ENCODE measurements around the gene KRT76. TPM values are rescaled to one million over a fixed set of nuclear protein-coding genes. Genes with fewer than 3 reads are reported as not detected.

Gene KRT76
- total RNA-seq, 1 experiment from 2014 or later: not detected

DNA sequence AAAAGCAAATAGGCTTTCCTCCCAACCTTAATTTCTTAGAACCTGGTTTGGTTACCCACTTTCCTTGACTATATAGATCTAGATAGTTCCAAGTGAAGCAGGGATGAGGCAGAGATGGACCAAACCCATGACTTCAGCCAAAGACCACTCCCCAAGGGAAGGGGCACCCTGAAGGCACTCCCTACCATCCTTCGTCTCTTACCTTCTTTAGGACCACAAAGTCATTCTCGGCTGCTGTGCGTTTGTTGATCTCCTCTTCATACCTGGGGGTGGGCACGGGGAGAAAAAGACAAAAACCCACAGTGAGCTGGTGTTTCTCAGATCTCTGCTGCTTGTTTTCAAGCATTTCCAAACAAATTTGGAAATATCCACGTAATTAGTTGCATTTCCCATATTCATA lies 33.4 kb upstream of the KRT76 start:
- H3K36me3 ChIP-seq (ENCODE audit: control insufficient read depth in 1 of 2, insufficient read depth in 2 of 2, low read length in 2 of 2): no peaks in the 10 kb centered on the region
- H3K9me2 ChIP-seq (ENCODE audit: insufficient read depth): no peaks in the 10 kb centered on the region
- no peaks in the 10 kb centered on the region for H3K9me3 ChIP-seq (ENCODE audit: control insufficient read depth in 1 of 2, insufficient read depth in 1 of 2, low read depth in 1 of 2, low read length in 2 of 2)
- intact Hi-C loops (cut with micrococcal nuclease): no loop called here
- POLR2A ChIA-PET: no interaction called here
- no peak overlapping the region for H3K4me3 ChIP-seq (replicated peaks in 1 of 2; ENCODE audit: low read depth in 1 of 2, low read length in 2 of 2)
- H4K20me1 ChIP-seq (ENCODE audit: insufficient read depth): no peaks in the 10 kb centered on the region
- H3K4me2 ChIP-seq (ENCODE audit: low read length): no peak overlapping the region
- no peaks in the 10 kb centered on the region for H3K79me2 ChIP-seq (ENCODE audit: insufficient read depth, low read length)
- no peak for DNase-seq (ENCODE audit: low read depth, low spot score)
- TF ChIP-seq ELF1 (IDR thresholded peaks at IDR 0.05; ENCODE audit: borderline replicate concordance, low read depth): no peak
- no peak for TF ChIP-seq CBX3 (IDR thresholded peaks at IDR 0.05; ENCODE audit: low read depth)
- no peak for TF ChIP-seq EZH2phosphoT487 (IDR thresholded peaks at IDR 0.05; ENCODE audit: borderline replicate concordance)
- TF ChIP-seq RAD21 (IDR thresholded peaks at IDR 0.05; ENCODE audit: low read depth): no peak
- TF ChIP-seq, protein P1, sequence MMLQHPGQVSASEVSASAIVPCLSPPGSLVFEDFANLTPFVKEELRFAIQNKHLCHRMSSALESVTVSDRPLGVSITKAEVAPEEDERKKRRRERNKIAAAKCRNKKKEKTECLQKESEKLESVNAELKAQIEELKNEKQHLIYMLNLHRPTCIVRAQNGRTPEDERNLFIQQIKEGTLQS (IDR thresholded peaks at IDR 0.05): no peak
- TF ChIP-seq FOSL1 (IDR thresholded peaks at IDR 0.05; ENCODE audit: low read depth): no peak
- no peak for TF ChIP-seq JUND (IDR thresholded peaks at IDR 0.05)
- TF ChIP-seq, protein P2, sequence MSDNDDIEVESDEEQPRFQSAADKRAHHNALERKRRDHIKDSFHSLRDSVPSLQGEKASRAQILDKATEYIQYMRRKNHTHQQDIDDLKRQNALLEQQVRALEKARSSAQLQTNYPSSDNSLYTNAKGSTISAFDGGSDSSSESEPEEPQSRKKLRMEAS (IDR thresholded peaks at IDR 0.05): no peak
- TF ChIP-seq SP1 (IDR thresholded peaks at IDR 0.05; ENCODE audit: low read depth): no peak
- no peak for TF ChIP-seq POLR2AphosphoS5 (IDR thresholded peaks at IDR 0.05; ENCODE audit: low read depth, low read length)
- no peak for TF ChIP-seq YY1 (IDR thresholded peaks at IDR 0.05; ENCODE audit: extremely low read depth, insufficient replicate concordance, low read depth, low read length)
- no peak for TF ChIP-seq SIN3A (IDR thresholded peaks at IDR 0.05; ENCODE audit: low read depth)
- no peaks in the 10 kb centered on the region for H3K4me1 ChIP-seq (ENCODE audit: control insufficient read depth in 1 of 2, insufficient read depth in 2 of 2, low read length in 2 of 2)
- no peak overlapping the region for H2AFZ ChIP-seq (ENCODE audit: low read depth, low read length, poor library complexity, severe bottlenecking)
- BruUV-seq (replicated peaks): no TSS peak
- peaks cover 10% of the 10 kb centered on the region; the same call in 1 of the 2 replicates for H3K27me3 ChIP-seq (ENCODE audit: insufficient read depth, low read length)
- ATAC-seq: no peak
- CTCF ChIA-PET: no interaction called here
- RAD21 ChIA-PET (ENCODE audit: low non-redundant PET in 1 of 2, low total read pairs in 2 of 2, uncharacterized antibody in 2 of 2, unreplicated experiment in 2 of 2): no interaction called here
- no peak overlapping the region for H3K9ac ChIP-seq (ENCODE audit: low read length)
- H3K27ac ChIP-seq (ENCODE audit: low read depth, low read length): no peak overlapping the region

DNA sequence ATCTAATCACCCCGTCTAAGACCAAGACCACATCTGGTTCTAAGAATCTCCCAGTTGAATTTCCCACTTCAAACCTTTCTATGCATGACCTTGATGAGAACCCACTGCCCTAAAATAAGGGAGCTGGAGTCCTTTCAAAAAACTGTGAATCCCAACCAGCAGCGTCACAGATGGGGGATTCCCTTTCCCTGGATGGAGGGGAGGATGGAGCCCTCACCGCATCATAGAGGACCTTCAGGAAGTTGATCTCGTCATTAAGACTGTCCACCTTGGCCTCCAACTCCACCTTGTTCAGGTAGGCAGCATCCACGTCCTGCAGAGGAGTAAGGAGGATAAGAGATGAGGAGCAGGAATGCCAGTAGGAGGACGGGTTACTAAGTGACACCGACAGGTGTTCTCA lies 32.0 kb upstream of the KRT76 start:
- ChIA-PET POLR2A (no interaction called here), RAD21 (ENCODE audit: low non-redundant PET in 1 of 2, low total read pairs in 2 of 2, uncharacterized antibody in 2 of 2, unreplicated experiment in 2 of 2) (no interaction called here), CTCF (no interaction called here)
- DNase-seq (ENCODE audit: low read depth, low spot score) (no peak), ATAC-seq (no peak)
- BruUV-seq (replicated peaks): no TSS peak
- Histone ChIP-seq H3K9me2 (ENCODE audit: insufficient read depth) (no peaks in the 10 kb centered on the region), H3K27me3 (ENCODE audit: insufficient read depth, low read length) (peaks cover 10% of the 10 kb centered on the region; the same call in 1 of the 2 replicates), H3K4me3 (replicated peaks in 1 of 2; ENCODE audit: low read depth in 1 of 2, low read length in 2 of 2) (no peak overlapping the region), H3K36me3 (ENCODE audit: control insufficient read depth in 1 of 2, insufficient read depth in 2 of 2, low read length in 2 of 2) (no peaks in the 10 kb centered on the region), H3K9ac (ENCODE audit: low read length) (no peak overlapping the region), H3K4me1 (ENCODE audit: control insufficient read depth in 1 of 2, insufficient read depth in 2 of 2, low read length in 2 of 2) (peaks cover 0 to 6% of the 10 kb centered on the region in 2 experiments; a peak in 2 of 4 replicates), H3K79me2 (ENCODE audit: insufficient read depth, low read length) (no peaks in the 10 kb centered on the region), H3K27ac (ENCODE audit: low read depth, low read length) (no peak overlapping the region), H3K4me2 (ENCODE audit: low read length) (no peak overlapping the region), H3K9me3 (ENCODE audit: control insufficient read depth in 1 of 2, insufficient read depth in 1 of 2, low read depth in 1 of 2, low read length in 2 of 2) (no peaks in the 10 kb centered on the region), H4K20me1 (ENCODE audit: insufficient read depth) (no peaks in the 10 kb centered on the region), H2AFZ (ENCODE audit: low read depth, low read length, poor library complexity, severe bottlenecking) (no peak overlapping the region)
- intact Hi-C loops (cut with micrococcal nuclease): no loop called here
- TF ChIP-seq JUND (IDR thresholded peaks at IDR 0.05) (no peak), SP1 (IDR thresholded peaks at IDR 0.05; ENCODE audit: low read depth) (no peak), RAD21 (IDR thresholded peaks at IDR 0.05; ENCODE audit: low read depth) (no peak), ELF1 (IDR thresholded peaks at IDR 0.05; ENCODE audit: borderline replicate concordance, low read depth) (no peak), CTCF (IDR thresholded peaks at IDR 0.05 in 2 of 3, conservative IDR thresholded peaks at IDR 0.05 in 1 of 3; ENCODE audit: borderline replicate concordance in 1 of 3, insufficient read depth in 1 of 3, low read depth in 2 of 3, low read length in 2 of 3) (no peak)
- TF ChIP-seq, protein P3, sequence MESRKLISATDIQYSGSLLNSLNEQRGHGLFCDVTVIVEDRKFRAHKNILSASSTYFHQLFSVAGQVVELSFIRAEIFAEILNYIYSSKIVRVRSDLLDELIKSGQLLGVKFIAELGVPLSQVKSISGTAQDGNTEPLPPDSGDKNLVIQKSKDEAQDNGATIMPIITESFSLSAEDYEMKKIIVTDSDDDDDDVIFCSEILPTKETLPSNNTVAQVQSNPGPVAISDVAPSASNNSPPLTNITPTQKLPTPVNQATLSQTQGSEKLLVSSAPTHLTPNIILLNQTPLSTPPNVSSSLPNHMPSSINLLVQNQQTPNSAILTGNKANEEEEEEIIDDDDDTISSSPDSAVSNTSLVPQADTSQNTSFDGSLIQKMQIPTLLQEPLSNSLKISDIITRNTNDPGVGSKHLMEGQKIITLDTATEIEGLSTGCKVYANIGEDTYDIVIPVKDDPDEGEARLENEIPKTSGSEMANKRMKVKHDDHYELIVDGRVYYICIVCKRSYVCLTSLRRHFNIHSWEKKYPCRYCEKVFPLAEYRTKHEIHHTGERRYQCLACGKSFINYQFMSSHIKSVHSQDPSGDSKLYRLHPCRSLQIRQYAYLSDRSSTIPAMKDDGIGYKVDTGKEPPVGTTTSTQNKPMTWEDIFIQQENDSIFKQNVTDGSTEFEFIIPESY (IDR thresholded peaks at IDR 0.05; ENCODE audit: extremely low read depth, insufficient replicate concordance, low read length): no peak
